ENCODE measurements around the gene EFCAB12. TPM values are rescaled to one million over a fixed set of nuclear protein-coding genes. Genes with fewer than 3 reads are reported as not detected.

The EFCAB12 gene
- total RNA-seq, 2 experiments from 2014 or later, result 1.1 to 2.5 TPM

- H3K4me1 ChIP-seq (ENCODE audit: insufficient read depth, low read length, poor library complexity, severe bottlenecking), result peaks cover 35% of the 10 kb centered on the region
- no peak overlapping the region for H3K27ac ChIP-seq (ENCODE audit: low read depth, low read length, poor library complexity, severe bottlenecking)
- ChIA-PET POLR2A (interaction anchor here (0.6 to 0.9 kb wide), 3 partner anchors 8 to 672 kb away, joined by 3 to 8 read pairs (median 4); no protein-coding TSS in a partner anchor), CTCF (ENCODE audit: unreplicated experiment) (no interaction called here)
- H3K9me2 ChIP-seq (ENCODE audit: insufficient read depth, low read length), result no peaks in the 10 kb centered on the region
- H3K9me3 ChIP-seq (ENCODE audit: low read length), result peaks cover 7% of the 10 kb centered on the region; the same call in 1 of the 2 replicates
- H3K4me3 ChIP-seq (ENCODE audit: low read depth, low read length, poor library complexity, severe bottlenecking), result no peak overlapping the region
- intact Hi-C loops (cut with micrococcal nuclease; ENCODE audit: unreplicated experiment), result no loop called here
- no peak overlapping the region for H3K4me2 ChIP-seq (ENCODE audit: low read length)
- H2AFZ ChIP-seq (ENCODE audit: low read length), result no peak overlapping the region
- H3K36me3 ChIP-seq (ENCODE audit: insufficient read depth, low read length), result peaks cover 38% of the 10 kb centered on the region
- no TSS peak for BruUV-seq (replicated peaks)
- no peak for TF ChIP-seq EZH2phosphoT487 (IDR thresholded peaks at IDR 0.05; ENCODE audit: borderline replicate concordance, low read depth, low read length)
- TF ChIP-seq, protein P1, sequence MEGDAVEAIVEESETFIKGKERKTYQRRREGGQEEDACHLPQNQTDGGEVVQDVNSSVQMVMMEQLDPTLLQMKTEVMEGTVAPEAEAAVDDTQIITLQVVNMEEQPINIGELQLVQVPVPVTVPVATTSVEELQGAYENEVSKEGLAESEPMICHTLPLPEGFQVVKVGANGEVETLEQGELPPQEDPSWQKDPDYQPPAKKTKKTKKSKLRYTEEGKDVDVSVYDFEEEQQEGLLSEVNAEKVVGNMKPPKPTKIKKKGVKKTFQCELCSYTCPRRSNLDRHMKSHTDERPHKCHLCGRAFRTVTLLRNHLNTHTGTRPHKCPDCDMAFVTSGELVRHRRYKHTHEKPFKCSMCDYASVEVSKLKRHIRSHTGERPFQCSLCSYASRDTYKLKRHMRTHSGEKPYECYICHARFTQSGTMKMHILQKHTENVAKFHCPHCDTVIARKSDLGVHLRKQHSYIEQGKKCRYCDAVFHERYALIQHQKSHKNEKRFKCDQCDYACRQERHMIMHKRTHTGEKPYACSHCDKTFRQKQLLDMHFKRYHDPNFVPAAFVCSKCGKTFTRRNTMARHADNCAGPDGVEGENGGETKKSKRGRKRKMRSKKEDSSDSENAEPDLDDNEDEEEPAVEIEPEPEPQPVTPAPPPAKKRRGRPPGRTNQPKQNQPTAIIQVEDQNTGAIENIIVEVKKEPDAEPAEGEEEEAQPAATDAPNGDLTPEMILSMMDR (conservative IDR thresholded peaks at IDR 0.05; ENCODE audit: low read length), result no peak
- H3K79me2 ChIP-seq (ENCODE audit: insufficient read depth, low read depth, low read length), result no peaks in the 10 kb centered on the region
- H4K20me1 ChIP-seq (ENCODE audit: insufficient read depth, low read length), result no peaks in the 10 kb centered on the region
- DNase-seq (ENCODE audit: low spot score), result no peak
These were observed 2.8 kb downstream of the EFCAB12 start for GRCh38 chr3:129425619-129426018.

GRCh38 chr3:129425213-129425612 is 3.2 kb downstream of the EFCAB12 start:
- Histone ChIP-seq H3K9me3 (ENCODE audit: low read length) (peaks cover 7% of the 10 kb centered on the region; the same call in 1 of the 2 replicates), H3K9me2 (ENCODE audit: insufficient read depth, low read length) (no peaks in the 10 kb centered on the region), H4K20me1 (ENCODE audit: insufficient read depth, low read length) (no peaks in the 10 kb centered on the region), H3K27ac (ENCODE audit: low read depth, low read length, poor library complexity, severe bottlenecking) (no peak overlapping the region), H2AFZ (ENCODE audit: low read length) (no peak overlapping the region), H3K36me3 (ENCODE audit: insufficient read depth, low read length) (peaks cover 34% of the 10 kb centered on the region), H3K4me2 (ENCODE audit: low read length) (no peak overlapping the region), H3K4me1 (ENCODE audit: insufficient read depth, low read length, poor library complexity, severe bottlenecking) (peaks cover 35% of the 10 kb centered on the region), H3K4me3 (ENCODE audit: low read depth, low read length, poor library complexity, severe bottlenecking) (no peak overlapping the region), H3K79me2 (ENCODE audit: insufficient read depth, low read depth, low read length) (no peaks in the 10 kb centered on the region)
- ChIA-PET POLR2A (interaction anchor here (0.9 kb wide), 1 partner anchor 14 kb away, joined by 8 read pairs; no protein-coding TSS in a partner anchor), CTCF (ENCODE audit: unreplicated experiment) (no interaction called here)
- TF ChIP-seq EZH2phosphoT487 (IDR thresholded peaks at IDR 0.05; ENCODE audit: borderline replicate concordance, low read depth, low read length), result no peak
- TF ChIP-seq, protein P1 (conservative IDR thresholded peaks at IDR 0.05; ENCODE audit: low read length), result no peak
- intact Hi-C loops (cut with micrococcal nuclease; ENCODE audit: unreplicated experiment), result no loop called here
- BruUV-seq (replicated peaks), result no TSS peak
- no peak for DNase-seq (ENCODE audit: low spot score)

- ChIA-PET POLR2A (no interaction called here), CTCF (ENCODE audit: unreplicated experiment) (no interaction called here)
- Histone ChIP-seq H3K4me1 (ENCODE audit: insufficient read depth, low read length, poor library complexity, severe bottlenecking) (peaks cover 35% of the 10 kb centered on the region), H3K9me2 (ENCODE audit: insufficient read depth, low read length) (no peaks in the 10 kb centered on the region), H3K9me3 (ENCODE audit: low read length) (peaks cover 7% of the 10 kb centered on the region; the same call in 1 of the 2 replicates), H3K27ac (ENCODE audit: low read depth, low read length, poor library complexity, severe bottlenecking) (peak overlapping the region; percentile 55), H2AFZ (ENCODE audit: low read length) (peak overlapping the region; percentile 73), H4K20me1 (ENCODE audit: insufficient read depth, low read length) (no peaks in the 10 kb centered on the region), H3K79me2 (ENCODE audit: insufficient read depth, low read depth, low read length) (no peaks in the 10 kb centered on the region), H3K4me2 (ENCODE audit: low read length) (peak overlapping the region; percentile 36), H3K4me3 (ENCODE audit: low read depth, low read length, poor library complexity, severe bottlenecking) (peak overlapping the region; percentile 8), H3K36me3 (ENCODE audit: insufficient read depth, low read length) (peaks cover 25% of the 10 kb centered on the region)
- BruUV-seq (replicated peaks), result no TSS peak
- DNase-seq (ENCODE audit: low spot score), result peak; percentile 89
- TF ChIP-seq, protein P1 (conservative IDR thresholded peaks at IDR 0.05; ENCODE audit: low read length), result no peak
- TF ChIP-seq EZH2phosphoT487 (IDR thresholded peaks at IDR 0.05; ENCODE audit: borderline replicate concordance, low read depth, low read length), result no peak
- intact Hi-C loops (cut with micrococcal nuclease; ENCODE audit: unreplicated experiment), result no loop called here
These were observed 4.1 kb downstream of the EFCAB12 start for GRCh38 chr3:129424185-129424841.
